Karpas-422 (cell line): Measurements from ENCODE around the gene CPPED1. TPM values are rescaled to one million over a fixed set of nuclear protein-coding genes. Genes with fewer than 3 reads are reported as not detected.
"Not testable (repeated sequence)": the region's sequence is repeated elsewhere in the genome, so short reads cannot be mapped to it uniquely, and the experiment has no call there.

ENCODE experiments used
- DNase-seq: peaks from one replicate; pipeline ENCODE4 v3.0.0-alpha.2; 2015
- H2AFZ ChIP-seq: fragments of 200-600 bp; sonication (generic); 2 replicates; pipeline ENCODE4 v1.6.1; 2014; ENCODE audit warnings: antibody characterized with exemption, low read length, mixed read lengths
- H3K27ac ChIP-seq: fragments of 200-600 bp; sonication (generic); 2 replicates; pipeline ENCODE4 v1.5.1; 2014; ENCODE audit warnings: mild to moderate bottlenecking, low read length, moderate library complexity
- H3K27me3 ChIP-seq: fragments of 200-600 bp; sonication (generic); 2 replicates; pipeline ENCODE4 v1.6.1; 2014; ENCODE audit warnings: low read length, mixed read lengths
- H3K36me3 ChIP-seq: fragments of 200-600 bp; sonication (generic); 2 replicates; pipeline ENCODE4 v1.6.1; 2014; ENCODE audit warnings: low read length, mixed read lengths; ENCODE audit not compliant: insufficient read depth
- H3K4me1 ChIP-seq: fragments of 200-600 bp; sonication (generic); 2 replicates; pipeline ENCODE4 v1.6.1; 2014; ENCODE audit warnings: mild to moderate bottlenecking, low read length, mixed read lengths
- H3K4me2 ChIP-seq: fragments of 200-600 bp; sonication (generic); 2 replicates; pipeline ENCODE4 v1.6.1; 2014; ENCODE audit warnings: low read length, low read depth, mild to moderate bottlenecking; ENCODE audit not compliant: poor library complexity, severe bottlenecking
- H3K4me3 ChIP-seq: fragments of 200-600 bp; sonication (generic); 2 replicates; pipeline ENCODE4 v1.5.1; 2014; ENCODE audit warnings: mild to moderate bottlenecking, antibody characterized with exemption, low read length, mixed read lengths
- H3K79me2 ChIP-seq: fragments of 200-600 bp; sonication (generic); 2 replicates; pipeline ENCODE4 v1.6.1; 2014; ENCODE audit warnings: mild to moderate bottlenecking, low read length, mixed read lengths
- H3K9ac ChIP-seq: fragments of 200-600 bp; sonication (generic); 2 replicates; pipeline ENCODE4 v1.6.0; 2014; ENCODE audit warnings: low read length
- H3K9me2 ChIP-seq: fragments of 200-600 bp; sonication (generic), shearing (Covaris generic); replicated peaks from 2 replicates; pipeline ENCODE4 v1.6.0; 2014; ENCODE audit warnings: mild to moderate bottlenecking, low read length, moderate library complexity; ENCODE audit not compliant: insufficient read depth
- H3K9me3 ChIP-seq: fragments of 300-700, 200-600 bp; sonication (generic); 2 replicates; pipeline ENCODE4 v1.6.1; 2014; ENCODE audit warnings: low read length, mixed read lengths
- H4K20me1 ChIP-seq: fragments of 200-600 bp; sonication (generic); 2 replicates; pipeline ENCODE4 v1.6.1; 2014; ENCODE audit warnings: mild to moderate bottlenecking, antibody characterized with exemption, low read length, low read depth; ENCODE audit not compliant: insufficient read depth
- total RNA-seq: library from RNA; depleted of rRNA; stranded (reverse); fragments of >200 nt; shearing (Covaris generic); gene quantifications from 2 replicates; pipeline ENCODE4 v1.2.3, GENCODE V29; 2014; ENCODE audit warnings: low replicate concordance

Gene CPPED1
- total RNA-seq, 1 experiment from 2014 or later, result 1.8 TPM

DNA sequence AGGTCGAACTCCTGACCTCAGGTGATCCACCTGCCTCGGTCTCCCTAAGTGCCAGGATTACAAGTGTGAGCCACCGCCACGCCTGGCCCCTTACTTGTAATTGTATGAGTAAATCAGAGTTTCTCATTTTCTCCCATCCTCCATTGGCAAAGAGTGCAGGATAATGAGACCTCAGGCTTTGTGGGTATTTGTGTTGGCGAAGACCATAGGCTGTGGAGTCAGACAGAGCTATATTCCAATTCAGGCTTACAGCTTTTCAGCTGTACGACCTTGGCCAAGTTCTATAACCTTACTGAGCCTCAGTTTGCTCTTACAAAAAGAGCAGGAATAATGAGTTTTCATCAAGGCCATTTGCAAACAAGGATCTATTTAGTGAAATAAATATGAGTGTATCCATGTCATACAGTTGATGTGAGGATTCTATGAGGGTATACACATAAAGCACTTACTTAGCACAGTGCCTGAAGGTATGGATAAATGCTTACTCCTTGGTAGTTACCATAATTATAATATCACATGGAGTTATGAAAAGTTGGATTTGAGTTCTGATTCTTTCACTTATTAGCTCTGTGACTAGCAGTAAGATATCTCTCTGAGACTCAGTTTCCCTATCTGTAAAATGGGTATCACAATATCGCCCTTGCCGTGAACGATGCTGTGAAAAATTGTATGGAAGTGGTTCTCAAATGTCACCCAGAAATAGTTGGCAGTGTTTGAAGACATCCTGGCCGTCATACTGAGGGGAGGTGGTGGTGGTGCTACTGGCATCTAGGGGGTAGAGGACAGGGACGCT lies 25.6 kb upstream of the CPPED1 start:
- Histone ChIP-seq H2AFZ (no peak overlapping the region), H3K4me2 (no peak overlapping the region)

DNA sequence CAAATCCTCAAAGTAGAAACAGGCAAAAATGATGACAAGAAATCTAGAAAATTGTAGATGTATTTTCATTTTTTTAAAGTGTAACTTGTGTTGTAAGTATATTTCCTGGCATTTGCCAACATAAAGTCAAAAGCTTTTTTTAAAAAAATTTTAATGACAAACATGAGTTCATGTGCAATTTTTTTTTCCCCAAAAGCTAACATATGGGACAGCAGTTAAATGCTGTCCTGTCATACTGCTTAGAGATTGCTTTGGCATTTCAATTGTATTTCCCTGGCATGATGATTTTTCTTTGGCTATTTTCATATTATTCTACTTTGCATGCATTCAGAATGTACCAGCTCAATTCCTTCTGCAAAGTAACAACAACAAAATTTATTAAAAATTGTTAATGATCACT lies 24.5 kb upstream of the CPPED1 start:
- DNase-seq, result no peak
- H2AFZ ChIP-seq, result no peak overlapping the region
- no peaks in the 10 kb centered on the region for H3K9me2 ChIP-seq
- no peaks in the 10 kb centered on the region for H3K27me3 ChIP-seq
- H3K9ac ChIP-seq, result no peak overlapping the region
- H3K27ac ChIP-seq, result no peak overlapping the region
- no peak overlapping the region for H3K4me3 ChIP-seq
- H3K9me3 ChIP-seq, result no peaks in the 10 kb centered on the region
- no peaks in the 10 kb centered on the region for H3K4me1 ChIP-seq
- H3K4me2 ChIP-seq, result no peak overlapping the region
- no peaks in the 10 kb centered on the region for H3K36me3 ChIP-seq
- H3K79me2 ChIP-seq, result no peaks in the 10 kb centered on the region
- no peaks in the 10 kb centered on the region for H4K20me1 ChIP-seq

More for the DNA sequence above, 25.6 kb upstream of the CPPED1 start:
- no peaks in the 10 kb centered on the region for H4K20me1 ChIP-seq
- no peak overlapping the region for H3K9ac ChIP-seq
- no peaks in the 10 kb centered on the region for H3K9me3 ChIP-seq
- no peak for DNase-seq
- no peaks in the 10 kb centered on the region for H3K9me2 ChIP-seq
- H3K79me2 ChIP-seq, result no peaks in the 10 kb centered on the region
- H3K27me3 ChIP-seq, result no peaks in the 10 kb centered on the region
- H3K4me1 ChIP-seq, result no peaks in the 10 kb centered on the region
- no peaks in the 10 kb centered on the region for H3K36me3 ChIP-seq
- no peak overlapping the region for H3K27ac ChIP-seq
- H3K4me3 ChIP-seq, result no peak overlapping the region

DNA sequence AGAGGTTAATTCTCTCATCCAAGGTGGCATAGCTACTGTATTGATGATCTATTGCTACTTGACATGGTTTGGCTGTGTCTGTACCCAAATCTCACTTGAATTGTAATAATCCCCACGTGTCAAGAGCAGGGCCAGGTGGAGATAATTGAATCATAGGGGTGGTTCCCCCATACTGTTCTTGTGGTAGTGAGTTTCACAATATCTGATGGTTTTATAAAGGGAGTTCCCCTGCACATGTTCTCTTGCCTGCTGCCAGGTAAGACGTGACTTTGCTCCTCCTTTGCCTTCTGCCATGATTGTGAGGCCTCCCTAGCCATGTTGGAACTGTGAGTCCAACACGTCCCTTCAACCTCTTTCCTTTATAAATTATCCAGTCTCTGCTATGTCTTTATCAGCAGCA lies 22.9 kb upstream of the CPPED1 start:
- H3K27me3 ChIP-seq, result no peaks in the 10 kb centered on the region
- no peaks in the 10 kb centered on the region for H3K4me1 ChIP-seq
- H3K9me3 ChIP-seq, result no peaks in the 10 kb centered on the region
- no peaks in the 10 kb centered on the region for H3K79me2 ChIP-seq
- no peaks in the 10 kb centered on the region for H3K36me3 ChIP-seq
- no peak overlapping the region for H3K4me3 ChIP-seq
- H2AFZ ChIP-seq, result no peak overlapping the region
- no peak overlapping the region for H3K27ac ChIP-seq
- H4K20me1 ChIP-seq, result no peaks in the 10 kb centered on the region
- H3K9ac ChIP-seq, result no peak overlapping the region
- no peak overlapping the region for H3K4me2 ChIP-seq
- no peak for DNase-seq
- no peaks in the 10 kb centered on the region for H3K9me2 ChIP-seq

DNA sequence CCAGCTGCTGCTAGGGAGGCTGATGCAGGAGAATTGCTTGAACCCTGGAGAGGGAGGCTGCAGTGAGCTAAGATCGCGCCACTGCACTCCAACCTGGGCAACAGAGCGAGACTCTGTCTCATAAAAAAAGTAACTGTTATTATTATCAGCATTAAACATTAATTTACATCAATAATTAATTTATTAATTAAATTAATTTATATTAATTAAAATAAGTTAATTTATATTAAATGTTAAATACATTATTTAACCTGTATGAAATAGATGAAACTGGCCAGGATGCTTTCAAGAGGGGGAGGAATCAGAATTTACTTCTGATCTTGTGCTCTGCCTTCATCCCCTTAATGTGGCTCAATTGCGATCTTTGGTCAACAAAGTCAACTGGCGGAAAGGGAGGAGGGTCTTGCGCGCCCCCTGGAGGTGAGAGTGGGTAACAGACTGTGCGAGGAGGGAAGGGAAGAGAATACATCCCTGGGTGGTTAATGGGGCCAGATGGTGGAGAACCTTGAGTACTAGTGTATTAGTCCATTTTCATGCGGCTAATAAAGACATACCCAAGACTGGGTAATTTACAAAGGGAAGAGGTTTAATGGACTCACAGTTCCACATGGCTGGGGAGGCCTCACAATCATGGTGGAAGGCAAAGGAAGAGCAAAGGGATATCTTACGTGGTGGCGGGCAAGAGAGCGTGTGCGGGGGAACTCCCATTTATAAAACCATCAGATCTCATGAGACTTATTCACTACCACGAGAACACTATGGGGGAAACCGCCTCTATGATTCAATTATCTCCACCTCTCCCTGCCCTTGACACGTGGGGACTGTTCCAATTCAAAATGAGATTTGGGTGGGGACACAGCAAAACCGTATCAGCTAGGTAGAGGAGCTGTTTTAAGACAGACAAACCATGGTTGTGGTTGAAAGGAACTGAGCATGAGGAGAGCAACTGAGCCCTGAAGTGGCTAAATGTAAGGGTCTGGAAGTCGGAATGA lies 15.7 kb upstream of the CPPED1 start:
- Histone ChIP-seq H3K27ac (no peak overlapping the region), H3K27me3 (no peaks in the 10 kb centered on the region), H2AFZ (no peak overlapping the region), H3K4me3 (no peak overlapping the region), H3K9ac (no peak overlapping the region), H3K79me2 (no peaks in the 10 kb centered on the region), H3K4me2 (no peak overlapping the region), H4K20me1 (no peaks in the 10 kb centered on the region), H3K9me2 (no peaks in the 10 kb centered on the region), H3K4me1 (no peaks in the 10 kb centered on the region), H3K36me3 (no peaks in the 10 kb centered on the region), H3K9me3 (no peaks in the 10 kb centered on the region)
- DNase-seq, result peak; percentile 84

DNA sequence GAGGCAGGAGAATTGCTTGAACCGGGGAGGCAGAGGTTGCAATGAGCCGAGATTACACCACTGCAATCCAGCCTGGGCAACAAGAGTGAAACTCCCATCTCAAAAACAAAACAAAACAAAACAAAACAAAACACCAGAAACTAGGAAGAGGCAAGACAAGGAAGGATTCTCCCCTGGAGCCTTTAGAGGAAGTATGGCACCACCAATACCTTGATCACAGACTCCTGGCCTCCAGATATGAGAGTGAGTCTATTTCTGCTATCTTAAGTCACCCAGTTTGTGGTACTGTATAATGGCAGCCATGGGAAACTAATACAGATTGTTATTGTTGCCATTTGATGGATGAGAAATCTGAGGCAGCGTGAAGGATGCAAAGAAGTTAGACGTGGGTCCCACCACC lies 14.6 kb upstream of the CPPED1 start:
- Histone ChIP-seq H3K9me2 (no peaks in the 10 kb centered on the region), H3K27me3 (no peaks in the 10 kb centered on the region), H3K4me1 (no peaks in the 10 kb centered on the region), H3K79me2 (no peaks in the 10 kb centered on the region), H3K4me3 (no peak overlapping the region), H3K9ac (no peak overlapping the region), H3K36me3 (no peaks in the 10 kb centered on the region), H4K20me1 (no peaks in the 10 kb centered on the region), H3K9me3 (no peaks in the 10 kb centered on the region), H2AFZ (no peak overlapping the region), H3K4me2 (no peak overlapping the region), H3K27ac (no peak overlapping the region)
- no peak for DNase-seq

DNA sequence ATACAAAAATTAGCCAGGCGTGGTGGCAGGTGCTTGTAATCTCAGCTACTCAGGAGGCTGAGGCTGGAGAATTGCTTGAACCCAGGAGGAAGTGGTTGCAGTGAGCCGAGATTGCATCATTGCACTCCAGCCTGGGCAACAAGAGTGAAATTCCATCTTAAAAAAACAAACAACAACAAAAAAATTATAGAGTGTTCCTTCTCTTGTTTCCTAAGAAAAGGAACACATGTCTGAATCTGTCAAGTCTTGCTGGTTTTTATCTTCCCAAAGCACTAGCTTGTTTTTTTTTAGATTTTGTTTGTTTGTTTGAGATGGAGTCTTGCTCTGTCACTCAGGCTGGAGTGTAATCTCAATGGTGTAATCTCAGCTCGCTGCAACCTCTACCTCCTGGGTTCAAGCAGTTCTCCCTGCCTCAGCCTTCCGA lies 13.1 kb upstream of the CPPED1 start:
- not testable (repeated sequence) for H3K4me3 ChIP-seq, H4K20me1 ChIP-seq, H3K9me2 ChIP-seq, H2AFZ ChIP-seq, H3K27me3 ChIP-seq, H3K4me2 ChIP-seq, H3K9me3 ChIP-seq, H3K4me1 ChIP-seq, H3K9ac ChIP-seq, H3K27ac ChIP-seq, DNase-seq, H3K36me3 ChIP-seq, H3K79me2 ChIP-seq

DNA sequence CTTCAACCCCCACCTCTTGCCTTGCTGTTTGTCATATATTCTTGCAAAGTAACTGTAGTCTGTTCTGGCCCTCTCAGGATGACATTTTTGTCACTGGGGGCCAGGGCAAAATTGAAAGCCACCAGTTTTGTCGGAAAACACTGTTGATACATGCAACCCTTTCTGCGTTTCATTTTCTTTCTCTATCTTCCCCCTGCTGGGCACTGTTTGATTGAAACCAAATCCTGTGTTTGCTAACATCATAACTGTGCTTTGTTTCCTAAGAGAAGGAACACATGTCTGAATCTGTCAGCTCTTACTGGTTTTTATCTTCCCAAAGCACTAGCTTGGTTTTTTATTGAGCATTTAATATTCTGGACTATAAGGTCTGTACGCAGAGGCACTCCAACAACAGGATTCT lies 11.7 kb upstream of the CPPED1 start:
- H3K4me2 ChIP-seq, result no peak overlapping the region
- H3K4me3 ChIP-seq, result no peak overlapping the region
- H4K20me1 ChIP-seq, result no peaks in the 10 kb centered on the region
- no peaks in the 10 kb centered on the region for H3K9me3 ChIP-seq
- no peaks in the 10 kb centered on the region for H3K4me1 ChIP-seq
- DNase-seq, result no peak
- H3K36me3 ChIP-seq, result no peaks in the 10 kb centered on the region
- no peaks in the 10 kb centered on the region for H3K79me2 ChIP-seq
- H2AFZ ChIP-seq, result no peak overlapping the region
- no peak overlapping the region for H3K9ac ChIP-seq
- no peaks in the 10 kb centered on the region for H3K9me2 ChIP-seq
- no peak overlapping the region for H3K27ac ChIP-seq
- no peaks in the 10 kb centered on the region; the same call in 1 of the 2 replicates for H3K27me3 ChIP-seq

DNA sequence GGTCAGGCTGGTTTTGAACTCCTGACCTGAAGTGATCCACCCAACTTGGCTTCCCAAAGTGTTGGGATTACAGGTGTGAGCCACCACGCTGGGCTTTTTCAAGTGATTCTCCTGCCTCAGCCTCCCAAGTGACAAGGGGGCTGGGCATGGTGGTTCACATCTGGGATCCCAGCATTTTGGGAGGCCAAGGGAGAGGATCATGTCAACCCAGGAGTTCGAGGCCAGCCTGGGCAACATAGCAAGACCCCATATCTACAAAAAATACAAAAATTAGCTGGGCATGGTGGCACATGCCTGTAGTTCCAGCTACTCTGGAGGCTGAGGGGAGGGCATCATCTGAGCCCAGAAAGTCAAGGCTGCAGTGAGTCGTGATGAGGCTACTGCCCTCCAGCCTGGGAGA lies 10.0 kb upstream of the CPPED1 start:
- H3K9me3 ChIP-seq, H4K20me1 ChIP-seq, H3K9me2 ChIP-seq, H3K79me2 ChIP-seq, H3K27ac ChIP-seq, H2AFZ ChIP-seq, H3K36me3 ChIP-seq, H3K4me3 ChIP-seq, DNase-seq, H3K4me2 ChIP-seq, H3K9ac ChIP-seq, H3K27me3 ChIP-seq, H3K4me1 ChIP-seq: not testable (repeated sequence)
